Measurements from ENCODE around the gene EIF3A.
"Not testable (repeated sequence)": the region's sequence is repeated elsewhere in the genome, so short reads cannot be mapped to it uniquely, and the experiment has no call there.

Gene EIF3A

GRCh38 chr10:119080521-119081259, at the start of gene EIF3A:
Gene EIF3A, minus strand, starts transcription at chr10:119080817. Its CDS starts 141 bp downstream, at chr10:119080676.
- peak; percentile 80 to 81 for DNase-seq (ENCODE audit: low read depth in 2 of 2)

- DNase-seq (ENCODE audit: low read depth in 2 of 2), result no peak
Measured at GRCh38 chr10:119129721-119130120, 49.1 kb upstream of the EIF3A start.

- no peak for DNase-seq (ENCODE audit: low read depth in 2 of 2)
Measured at GRCh38 chr10:119125942-119126341, 45.3 kb upstream of the EIF3A start.

- DNase-seq (ENCODE audit: low read depth in 2 of 2), result no peak
Measured at GRCh38 chr10:119120875-119121274, 40.3 kb upstream of the EIF3A start.

GRCh38 chr10:119120413-119120867, 39.8 kb upstream of the EIF3A start:
- no peak for DNase-seq (ENCODE audit: low read depth in 2 of 2)

- no peak for DNase-seq (ENCODE audit: low read depth in 2 of 2)
Measured at GRCh38 chr10:119119400-119119799, 38.8 kb upstream of the EIF3A start.

- no peak for DNase-seq (ENCODE audit: low read depth in 2 of 2)
Measured at GRCh38 chr10:119118231-119118630, 37.6 kb upstream of the EIF3A start.

- no peak for DNase-seq (ENCODE audit: low read depth in 2 of 2)
Measured at GRCh38 chr10:119116326-119116951, 35.8 kb upstream of the EIF3A start.

- DNase-seq (ENCODE audit: low read depth in 2 of 2), result no peak
Measured at GRCh38 chr10:119115926-119116325, 35.3 kb upstream of the EIF3A start.

GRCh38 chr10:119113751-119114732, 33.4 kb upstream of the EIF3A start:
- DNase-seq (ENCODE audit: low read depth in 2 of 2), result no peak

GRCh38 chr10:119112056-119112455, 31.4 kb upstream of the EIF3A start:
- no peak for DNase-seq (ENCODE audit: low read depth in 2 of 2)

GRCh38 chr10:119107771-119108170, 27.2 kb upstream of the EIF3A start:
- not testable (repeated sequence) for DNase-seq (ENCODE audit: low read depth in 2 of 2)

- DNase-seq (ENCODE audit: low read depth in 2 of 2), result not testable (repeated sequence)
Measured at GRCh38 chr10:119107106-119107505, 26.5 kb upstream of the EIF3A start.

GRCh38 chr10:119105899-119106298, 25.3 kb upstream of the EIF3A start:
- not testable (repeated sequence) for DNase-seq (ENCODE audit: low read depth in 2 of 2)

GRCh38 chr10:119105155-119105554, 24.5 kb upstream of the EIF3A start:
- DNase-seq (ENCODE audit: low read depth in 2 of 2), result no peak

GRCh38 chr10:119104654-119105015, 24.0 kb upstream of the EIF3A start:
- no peak for DNase-seq (ENCODE audit: low read depth in 2 of 2)

GRCh38 chr10:119103903-119104653, 23.5 kb upstream of the EIF3A start, which contains the start of gene DENND10:
Gene DENND10, plus strand, starts transcription at chr10:119104113. Its CDS starts 30 bp downstream, at chr10:119104143.
- DNase-seq (ENCODE audit: low read depth in 2 of 2), result peak; percentile 61 to 64

GRCh38 chr10:119103241-119103902, 22.8 kb upstream of the EIF3A start:
- no peak for DNase-seq (ENCODE audit: low read depth in 2 of 2)

- DNase-seq (ENCODE audit: low read depth in 2 of 2), result no peak
Measured at GRCh38 chr10:119101366-119102098, 20.9 kb upstream of the EIF3A start.
